SW480 (cell line): ENCODE results near the gene CDC6.

Experiments used
- DNase-seq: peaks from one replicate; pipeline ENCODE4 v3.0.0-alpha.2; 2016; ENCODE audit warnings: low spot score

Gene CDC6

GRCh38 chr17:40311575-40311974 lies 23.9 kb downstream of the CDC6 start:
- DNase-seq, result no peak

GRCh38 chr17:40312131-40312731 lies 24.6 kb downstream of the CDC6 start:
- no peak for DNase-seq

DNA sequence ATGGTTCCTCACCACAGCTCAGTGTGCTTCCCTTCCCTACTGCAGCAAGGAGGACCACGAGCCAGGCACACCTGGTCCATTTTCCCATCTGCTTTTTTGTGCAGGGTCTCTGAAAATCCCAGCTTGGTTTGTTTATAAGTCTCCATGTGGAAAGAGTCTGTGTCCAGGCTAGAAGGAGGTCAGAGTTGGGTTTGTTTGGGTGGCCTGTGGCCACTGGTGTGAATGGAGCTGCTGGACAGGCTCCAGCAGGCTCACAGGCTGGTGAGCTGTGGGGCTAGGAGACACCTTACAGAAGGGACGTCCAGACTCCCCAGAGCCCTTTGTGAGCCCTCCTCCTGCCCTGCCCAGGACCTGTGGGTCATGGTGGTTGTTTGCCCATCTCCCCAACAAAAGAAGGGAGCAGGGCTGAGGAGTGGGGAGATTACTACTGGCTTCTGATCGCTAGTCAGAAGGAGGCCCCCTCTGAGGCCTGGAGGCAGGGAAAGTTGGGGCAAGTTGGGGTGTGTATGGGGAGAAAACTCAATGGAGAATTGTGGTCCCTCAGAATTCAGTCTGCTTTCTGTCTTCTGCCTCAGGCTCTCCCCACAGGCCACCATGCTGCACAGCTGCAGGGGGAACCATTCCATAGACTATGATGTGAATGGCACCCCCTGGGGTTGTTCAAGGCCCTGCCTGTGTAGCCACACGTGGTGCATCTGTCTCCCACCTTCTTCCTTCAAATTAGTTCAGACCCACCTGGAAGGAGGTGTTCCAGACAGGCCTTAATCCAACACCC lies 25.4 kb downstream of the CDC6 start:
- DNase-seq, result no peak

DNA sequence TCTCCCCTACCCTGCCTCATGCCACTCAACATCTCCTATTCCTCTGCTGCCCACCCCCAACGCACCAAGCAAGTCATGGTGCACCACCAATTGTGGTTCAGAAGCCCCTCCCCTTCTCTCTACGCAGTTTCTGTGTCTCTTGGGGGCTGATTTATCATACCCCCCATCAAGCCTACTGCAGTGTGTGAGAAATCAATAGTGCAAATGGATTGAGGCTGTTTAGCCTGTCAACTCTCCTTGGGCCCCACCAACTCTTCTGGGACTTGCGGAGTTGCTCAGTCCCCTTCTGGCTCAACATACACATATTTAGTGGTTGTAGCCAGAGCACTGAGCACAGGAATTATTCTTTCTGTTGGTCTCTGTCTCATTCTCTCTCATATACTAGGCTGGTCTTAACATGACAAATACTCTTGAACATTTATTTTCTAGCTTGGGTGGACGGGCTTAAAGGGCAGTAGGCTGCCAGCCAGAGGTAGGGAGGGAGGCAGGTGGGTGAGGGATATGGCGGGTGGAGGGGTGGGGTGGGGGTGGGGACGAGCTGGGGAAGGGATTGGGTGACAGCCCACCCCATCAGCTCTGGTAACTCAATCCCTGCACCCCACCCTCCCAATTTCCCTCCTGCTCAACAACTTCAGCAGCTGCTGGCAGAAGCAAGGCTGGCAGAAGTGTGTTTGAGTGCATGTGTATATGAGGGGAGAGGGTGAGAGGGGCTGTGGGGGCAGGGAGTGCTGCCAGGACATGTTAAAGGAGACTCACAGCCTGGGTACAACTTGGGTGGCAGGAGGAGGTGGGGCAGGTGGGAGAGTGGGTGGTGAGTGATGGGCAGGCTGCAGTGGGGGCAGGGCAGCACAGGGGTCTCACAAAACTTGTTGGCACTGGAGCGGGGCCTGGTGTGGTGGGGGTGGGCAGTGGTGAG lies 26.2 kb downstream of the CDC6 start:
- peak; percentile 50 for DNase-seq

DNA sequence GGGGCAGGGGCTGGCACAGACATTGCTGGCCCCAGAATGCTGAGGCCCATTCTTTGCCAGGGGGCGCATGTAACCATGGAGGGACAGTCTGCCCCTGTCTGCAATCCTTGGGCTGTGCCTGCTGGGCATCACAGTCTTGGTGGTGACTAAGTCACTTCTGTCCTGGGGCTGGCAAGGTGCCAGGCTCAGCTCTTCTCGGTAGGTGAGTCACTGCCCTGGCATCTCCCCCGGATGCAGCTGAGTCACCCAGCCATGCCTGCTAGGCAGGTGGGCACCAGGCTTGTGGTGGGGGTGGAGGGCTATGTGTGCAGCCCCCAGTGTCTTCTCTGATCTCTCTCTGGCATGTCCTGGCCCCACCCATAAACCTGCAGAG lies 26.9 kb downstream of the CDC6 start:
- DNase-seq, result peak; percentile 96

GRCh38 chr17:40315206-40315605 lies 27.5 kb downstream of the CDC6 start:
- no peak for DNase-seq

DNA sequence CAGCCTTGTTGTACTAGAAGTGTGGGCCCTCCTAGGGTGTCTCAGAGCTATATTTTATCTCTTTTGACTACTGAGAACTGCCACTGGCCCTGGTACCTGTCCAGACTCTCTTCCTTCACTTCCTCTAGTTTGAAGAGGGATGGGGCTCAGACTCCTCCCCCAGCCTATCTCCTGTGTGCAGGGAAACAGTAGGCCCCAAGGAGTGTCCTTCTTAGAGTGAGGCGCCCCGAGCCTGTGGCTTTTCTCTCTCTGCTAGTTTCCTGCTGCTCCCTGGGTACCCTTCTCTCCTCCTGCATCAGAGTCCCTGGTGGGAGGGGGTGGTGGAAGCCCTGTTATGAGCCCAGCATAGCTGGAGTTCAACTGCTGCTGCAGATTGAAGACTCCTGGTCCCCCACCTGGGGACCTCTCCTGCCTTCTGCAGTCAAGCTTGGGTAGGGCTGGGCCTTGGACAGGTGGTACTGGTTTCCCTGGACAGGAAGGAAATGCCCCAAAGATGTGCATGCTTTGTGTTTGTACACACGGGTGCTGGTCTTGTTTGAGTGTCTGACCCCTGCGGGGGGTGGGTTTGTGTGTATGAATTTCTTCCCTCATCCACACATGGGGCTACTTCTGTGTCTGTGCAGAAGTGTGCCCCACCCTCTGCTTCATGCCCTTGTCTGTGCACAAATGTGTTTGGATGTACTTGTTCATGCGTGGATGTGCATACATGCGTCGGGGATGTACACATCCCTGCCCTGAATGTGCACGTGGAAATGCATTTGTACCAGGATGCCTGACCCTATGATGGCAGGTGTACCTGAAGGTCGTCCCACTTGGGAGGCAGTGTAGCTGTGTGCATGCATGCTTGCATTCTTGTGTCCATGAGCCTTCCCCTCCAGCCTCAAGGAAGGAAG lies 28.2 kb downstream of the CDC6 start:
- peak; percentile 51 for DNase-seq

DNA sequence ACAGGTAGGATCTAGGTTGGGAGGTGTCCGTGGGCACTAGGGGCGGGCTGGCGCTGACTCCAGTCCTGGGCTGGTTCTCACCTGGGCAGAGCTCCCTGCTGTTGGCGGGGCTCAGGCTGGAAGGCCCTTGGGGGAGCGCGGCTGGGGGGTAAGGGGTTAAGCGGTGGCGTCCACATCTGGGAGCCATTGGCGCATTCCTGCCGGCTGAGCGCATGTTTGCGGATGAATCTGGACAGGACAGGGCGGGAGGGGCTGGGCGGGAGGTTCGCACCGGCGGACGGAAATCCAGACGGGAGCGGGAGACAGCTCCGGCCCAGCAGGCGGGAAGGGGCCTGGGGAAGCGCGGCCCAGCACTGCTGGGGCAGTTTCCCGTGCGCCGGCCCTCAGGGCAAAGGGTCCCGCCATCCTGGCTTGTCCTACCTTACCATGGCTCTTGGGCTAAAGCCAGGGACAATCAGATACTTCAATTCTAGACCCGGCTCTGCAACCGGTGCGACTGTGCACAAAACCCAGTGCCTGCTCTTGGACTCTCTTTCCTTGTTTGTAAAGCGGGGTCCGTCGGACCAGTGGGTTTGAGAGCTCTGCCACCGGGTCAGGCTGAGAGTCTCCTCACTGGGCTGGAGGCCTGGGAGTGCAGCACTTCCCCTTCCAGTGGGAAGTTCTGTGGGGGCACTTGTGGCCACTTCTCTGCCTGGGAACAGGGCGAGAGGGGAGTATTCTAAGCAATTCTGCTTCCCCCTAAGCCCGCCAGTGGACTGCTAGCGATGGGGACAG lies 29.1 kb downstream of the CDC6 start:
- peak; percentile 72 for DNase-seq

DNA sequence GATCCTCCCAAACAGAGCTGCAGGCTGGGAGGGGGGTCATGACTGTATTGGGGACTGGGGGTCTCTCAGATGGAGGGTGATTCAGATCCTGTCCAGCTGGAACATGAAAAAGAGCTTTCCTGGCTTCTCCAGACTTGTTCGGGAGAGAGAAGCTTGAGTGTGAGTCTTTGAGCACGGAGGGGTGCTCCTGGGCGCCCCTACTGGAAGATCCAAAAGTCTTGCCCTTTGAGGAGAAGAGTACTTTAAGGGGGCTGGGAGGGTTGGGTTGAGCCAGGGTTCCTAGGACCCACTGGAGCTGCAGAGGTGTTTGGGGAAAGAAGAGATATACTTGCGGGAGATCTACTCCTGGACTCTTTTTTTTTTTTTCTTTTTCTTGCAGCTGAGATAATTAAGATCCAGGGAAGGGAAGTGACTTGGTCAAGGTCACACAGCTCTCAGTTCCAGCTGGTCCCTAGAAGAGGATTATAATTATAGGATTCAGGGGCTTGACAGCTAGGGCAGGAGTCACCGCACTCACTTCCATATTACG lies 29.7 kb downstream of the CDC6 start:
- DNase-seq, result peak; percentile 74

DNA sequence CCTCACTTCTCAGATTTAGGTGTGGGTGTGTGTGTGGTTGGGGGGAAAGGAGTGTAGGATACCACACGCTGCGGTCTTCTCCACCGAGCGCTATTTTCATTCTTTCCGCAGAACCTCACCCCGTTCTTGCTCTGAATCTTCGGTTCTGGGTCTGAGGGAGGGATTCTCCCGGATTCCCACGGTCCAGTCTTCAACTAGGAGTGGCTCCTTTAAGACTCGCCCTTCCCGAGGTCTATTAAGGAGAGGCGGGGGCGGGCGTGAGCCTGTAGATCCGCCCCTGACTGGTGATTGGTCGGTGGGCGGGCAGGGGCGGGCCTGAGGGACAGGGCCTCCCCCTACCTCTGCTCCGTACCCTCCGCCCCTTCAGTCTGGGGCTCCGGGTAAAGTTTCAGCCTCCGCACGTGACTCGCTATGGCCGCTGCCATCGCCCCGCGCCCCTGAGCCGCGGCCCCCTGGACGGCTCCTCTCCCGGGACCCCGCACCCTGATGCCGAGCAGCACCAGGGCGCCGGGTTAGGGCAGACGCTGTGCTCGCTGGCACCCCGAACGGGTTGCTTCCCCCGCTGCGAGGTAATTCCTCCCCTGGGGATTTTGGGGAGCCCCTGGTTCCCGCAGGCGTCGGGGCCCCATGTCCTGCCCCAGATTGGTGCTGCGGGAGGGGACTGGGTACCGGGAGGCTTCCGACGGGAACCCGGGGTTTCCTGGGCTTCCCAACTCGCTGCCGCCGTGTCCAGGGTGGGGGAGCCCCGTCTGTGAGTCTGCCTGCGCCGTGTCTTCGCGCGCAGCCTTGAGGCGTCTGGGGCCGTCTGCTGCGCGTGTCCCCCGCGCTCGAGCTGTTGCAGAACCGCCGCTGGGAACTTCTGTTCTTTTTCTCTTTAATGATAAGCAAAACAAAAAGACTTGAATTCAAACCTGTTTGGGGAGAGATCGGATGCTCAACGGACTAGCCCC lies 30.5 kb downstream of the CDC6 start:
- peak; percentile 96 for DNase-seq

- no peak for DNase-seq
Measured at GRCh38 chr17:40318830-40319391, 31.2 kb downstream of the CDC6 start.

DNA sequence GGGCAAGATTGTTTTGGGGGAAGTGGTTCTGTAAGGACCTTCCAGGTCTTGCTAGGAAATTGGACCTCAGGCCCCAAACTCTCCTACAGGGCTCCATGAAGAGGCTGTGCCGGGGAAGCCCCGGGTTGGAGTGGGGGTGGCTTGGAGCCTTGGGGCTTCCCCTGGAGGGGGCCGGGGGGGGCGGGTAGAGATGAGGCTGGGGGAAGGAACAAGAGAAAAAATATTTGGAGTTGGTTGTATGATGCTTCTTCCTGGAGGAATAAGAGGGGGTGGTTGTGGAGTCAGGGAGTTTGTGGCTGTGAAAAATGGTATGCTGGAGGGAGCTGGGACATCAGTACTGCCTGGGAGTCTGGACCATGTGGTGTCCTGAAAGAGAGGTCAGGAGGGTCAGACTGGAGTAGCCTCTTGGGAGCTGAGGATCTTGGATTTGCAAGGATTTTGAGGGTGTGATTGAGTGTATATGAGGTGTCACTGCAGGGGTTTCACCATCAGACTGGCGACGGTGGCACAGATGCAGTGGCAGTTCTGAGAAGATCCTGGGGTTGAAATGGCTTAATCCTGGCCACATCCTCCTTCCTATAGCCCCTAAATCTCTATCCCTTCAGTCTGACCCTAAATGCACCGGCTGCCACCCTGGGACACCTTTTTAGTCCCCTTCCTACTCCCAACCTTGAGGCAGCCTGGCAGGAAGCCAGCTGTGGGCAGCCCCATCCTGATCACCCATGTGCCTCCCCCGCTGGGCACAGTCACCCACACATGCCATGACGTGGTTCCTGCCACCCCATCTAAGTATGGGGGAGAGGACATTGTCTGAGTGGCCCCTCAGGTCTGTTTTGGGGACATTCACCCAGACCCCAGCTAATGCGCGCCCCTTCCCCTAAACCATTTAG lies 32.2 kb downstream of the CDC6 start:
- DNase-seq, result no peak

- DNase-seq, result no peak
Measured at GRCh38 chr17:40320756-40321523, 33.3 kb downstream of the CDC6 start.

DNA sequence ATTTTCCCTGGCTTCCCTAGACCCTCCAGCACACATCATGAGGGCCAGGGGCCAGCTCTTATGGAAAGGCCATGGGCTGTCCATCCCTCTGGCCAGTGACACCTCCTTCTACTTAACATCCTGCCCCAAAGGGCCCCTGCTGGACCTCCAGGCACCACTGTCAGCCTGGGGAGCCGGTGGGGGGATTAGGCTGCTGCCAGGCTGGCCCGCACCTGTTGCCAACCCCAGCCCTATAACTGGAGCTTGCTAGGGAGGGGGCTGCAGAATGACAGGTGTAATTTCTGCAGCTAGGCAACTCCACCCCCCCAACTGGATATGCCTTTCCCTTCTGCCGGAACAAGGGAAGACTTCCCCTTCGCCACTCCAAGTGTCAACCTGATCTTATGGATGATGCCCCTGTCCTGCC lies 33.8 kb downstream of the CDC6 start:
- no peak for DNase-seq

DNA sequence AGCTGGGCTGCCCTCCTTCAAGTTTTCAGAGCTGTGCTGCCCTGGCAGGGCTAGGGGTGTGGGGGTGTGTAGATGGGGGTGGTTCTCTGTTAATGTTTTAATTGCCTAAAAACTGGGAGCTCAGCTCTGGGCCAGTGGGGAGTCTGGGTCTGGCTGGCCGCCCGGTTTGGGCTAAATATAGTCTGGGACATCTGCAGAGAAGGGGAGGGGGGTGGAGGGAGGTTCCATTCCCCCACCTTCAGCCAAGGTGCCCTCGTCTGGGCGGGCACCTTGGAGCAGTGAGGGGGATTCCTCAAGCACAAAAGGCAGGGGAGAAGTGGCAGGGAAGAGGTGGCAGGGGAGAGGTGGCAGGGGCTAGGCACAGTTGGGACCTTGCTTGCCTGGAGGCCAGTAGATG lies 34.3 kb downstream of the CDC6 start:
- DNase-seq, result no peak

DNA sequence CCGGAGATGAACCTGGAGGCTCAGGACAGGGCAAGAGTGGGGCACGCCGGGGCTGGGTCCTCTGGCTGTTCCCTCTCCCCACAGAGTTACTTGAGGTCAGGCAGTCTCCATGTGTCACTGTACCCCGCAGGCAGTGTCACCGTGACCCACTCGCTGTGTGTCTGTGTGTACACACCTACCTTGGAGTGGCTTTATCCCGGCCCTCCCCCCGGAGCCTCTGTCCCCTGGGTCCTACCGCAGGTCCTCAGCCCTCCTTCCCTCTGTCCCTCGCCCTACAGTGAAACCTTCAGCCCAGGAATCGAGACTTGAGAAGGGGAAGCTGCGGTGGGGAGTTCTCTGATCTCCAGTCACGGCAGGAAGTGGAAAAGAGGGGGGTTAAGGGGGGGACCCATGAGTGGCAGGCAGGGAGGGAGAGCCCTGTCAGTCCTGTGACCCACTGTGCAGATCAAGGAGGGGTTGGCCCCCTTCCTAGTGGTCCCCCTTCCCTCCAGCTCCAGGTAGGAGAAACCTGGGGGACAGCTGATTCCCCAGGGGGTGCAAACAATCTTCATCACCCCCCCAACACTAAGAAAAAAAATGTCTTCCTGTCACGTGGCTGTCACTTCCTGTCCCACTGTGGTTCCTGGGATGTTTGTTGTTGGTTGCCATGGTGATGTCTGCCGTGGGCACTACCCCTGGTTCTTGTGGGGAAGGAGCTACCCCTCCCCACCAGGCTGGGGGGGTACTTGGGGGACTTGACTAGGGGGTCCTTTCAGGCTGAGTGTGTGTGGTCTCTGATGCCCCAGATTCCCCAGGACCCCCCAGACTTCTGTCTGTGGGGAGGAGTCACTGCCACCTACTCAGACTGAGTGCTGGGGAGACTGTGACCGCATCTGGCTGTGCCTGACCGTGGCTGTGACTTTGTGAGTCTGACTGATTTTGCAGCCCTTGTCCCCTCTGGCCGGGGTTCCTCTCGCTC lies 35.0 kb downstream of the CDC6 start:
- DNase-seq, result peak; percentile 86
